DMS114 treated with DMSO at 0.1 percent for 48 hours (cell line): ENCODE data around the gene METTL25.

Source experiments
- DNase-seq: peaks from one replicate; lab custom pipeline; 2025; ENCODE audit not compliant: unreplicated experiment; lab: John Stamatoyannopoulos, UW

METTL25 gene

DNA sequence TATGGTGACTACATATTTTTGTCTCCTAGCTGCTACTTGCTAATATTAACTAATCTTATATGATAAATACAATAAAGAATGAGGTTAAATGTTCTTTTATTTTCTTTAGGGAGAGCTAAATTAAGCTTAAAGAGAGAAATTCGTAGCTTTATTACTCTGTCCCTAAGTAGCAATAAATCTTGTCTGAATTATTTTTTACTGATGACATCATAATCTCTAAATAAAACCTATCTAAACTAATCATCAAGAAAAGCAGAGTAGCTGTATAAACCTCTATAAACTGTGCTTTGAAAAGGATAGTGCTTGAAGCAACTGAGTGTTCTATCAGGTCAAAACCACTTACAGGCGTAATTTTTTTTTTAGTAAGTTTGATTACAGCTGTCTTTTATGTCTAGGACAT, 42.5 kb downstream of the METTL25 start:
- DNase-seq, result no peak

- no peak for DNase-seq
Measured at GRCh38 chr12:82406651-82407050, 48.3 kb downstream of the METTL25 start.

- DNase-seq, result no peak
Measured at GRCh38 chr12:82407481-82407880, 49.2 kb downstream of the METTL25 start.

DNA sequence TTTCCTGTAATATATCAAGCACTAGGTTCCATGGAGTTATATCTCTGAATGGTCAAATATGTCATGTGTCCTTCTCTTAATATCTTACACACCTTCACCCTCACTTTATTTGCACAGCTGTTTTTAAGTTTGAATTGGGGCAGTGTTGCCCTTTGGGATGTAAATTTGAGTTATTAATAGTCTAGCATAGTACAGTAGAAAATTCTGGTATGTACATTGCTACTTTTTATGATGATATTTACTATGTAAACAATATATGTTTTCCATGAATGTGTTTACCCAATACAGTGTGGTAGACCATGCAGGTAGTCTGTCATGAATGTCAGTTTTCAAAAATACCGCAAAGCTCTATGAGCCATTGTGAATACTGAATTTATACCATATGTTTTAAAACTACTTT, 50.5 kb downstream of the METTL25 start:
- no peak for DNase-seq

GRCh38 chr12:82411546-82412230, 53.4 kb downstream of the METTL25 start:
- DNase-seq, result no peak

DNA sequence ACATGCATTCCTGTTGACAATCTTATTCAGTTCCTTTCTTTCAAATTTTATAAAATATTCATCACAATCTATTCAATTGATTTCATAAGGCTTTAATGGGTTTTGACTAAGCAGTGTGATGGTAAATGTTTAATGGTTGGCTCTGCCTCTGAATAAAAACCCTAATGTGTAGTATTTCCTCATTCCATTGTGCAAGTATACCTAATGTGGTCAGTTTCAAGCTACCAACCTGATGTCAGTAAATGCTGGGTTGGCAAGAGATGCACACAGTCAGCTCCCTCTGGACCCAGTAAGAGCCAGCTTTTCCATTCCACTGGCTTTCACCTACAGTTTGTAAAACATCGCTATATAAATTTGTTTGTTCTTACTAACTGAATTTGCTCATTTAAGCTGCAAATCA, 53.9 kb downstream of the METTL25 start:
- DNase-seq, result no peak

GRCh38 chr12:82414044-82414443, 55.7 kb downstream of the METTL25 start:
- no peak for DNase-seq

GRCh38 chr12:82414926-82415325, 56.6 kb downstream of the METTL25 start:
- DNase-seq, result no peak

DNA sequence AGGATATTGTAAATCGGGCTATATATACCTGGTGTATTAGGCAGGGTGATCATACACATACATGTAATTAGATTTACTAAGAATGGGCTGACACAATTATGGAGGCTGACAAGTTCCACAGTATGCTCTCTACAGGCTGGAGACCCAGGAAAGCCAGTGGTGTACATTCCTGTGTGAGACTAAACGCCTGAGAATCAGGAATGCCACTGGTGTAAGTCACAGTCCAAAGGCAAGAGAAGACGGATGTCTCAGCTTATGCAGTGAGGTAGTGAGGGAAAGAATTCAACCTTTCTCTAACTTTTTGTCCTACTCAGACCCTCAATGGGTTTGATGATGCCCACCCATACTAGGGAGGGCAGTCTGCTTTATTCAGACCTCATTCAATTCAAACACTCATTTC, 57.1 kb downstream of the METTL25 start:
- no peak for DNase-seq

GRCh38 chr12:82425241-82425640, 66.9 kb downstream of the METTL25 start:
- no peak for DNase-seq

DNA sequence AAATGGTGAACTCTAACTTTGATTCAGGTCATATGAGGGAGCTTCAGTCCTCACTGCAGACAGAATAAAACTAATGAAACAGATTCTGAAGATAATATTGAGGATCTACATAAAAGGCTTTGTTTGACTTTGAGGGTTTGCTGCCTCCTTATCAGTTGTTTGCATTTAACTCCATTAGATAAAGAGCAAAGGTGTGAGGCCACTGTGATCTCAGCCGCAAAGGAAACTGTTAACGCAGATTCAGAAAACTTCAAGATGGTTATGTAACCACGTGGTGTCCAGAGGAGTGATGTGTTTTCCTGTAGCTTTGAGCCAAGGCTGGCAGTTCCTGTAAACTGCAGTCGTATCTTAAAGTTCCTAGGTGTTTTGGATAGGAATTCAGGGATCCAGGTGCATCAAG, 67.8 kb downstream of the METTL25 start:
- DNase-seq, result no peak

- DNase-seq, result no peak
Measured at GRCh38 chr12:82426586-82426985, 68.3 kb downstream of the METTL25 start.

DNA sequence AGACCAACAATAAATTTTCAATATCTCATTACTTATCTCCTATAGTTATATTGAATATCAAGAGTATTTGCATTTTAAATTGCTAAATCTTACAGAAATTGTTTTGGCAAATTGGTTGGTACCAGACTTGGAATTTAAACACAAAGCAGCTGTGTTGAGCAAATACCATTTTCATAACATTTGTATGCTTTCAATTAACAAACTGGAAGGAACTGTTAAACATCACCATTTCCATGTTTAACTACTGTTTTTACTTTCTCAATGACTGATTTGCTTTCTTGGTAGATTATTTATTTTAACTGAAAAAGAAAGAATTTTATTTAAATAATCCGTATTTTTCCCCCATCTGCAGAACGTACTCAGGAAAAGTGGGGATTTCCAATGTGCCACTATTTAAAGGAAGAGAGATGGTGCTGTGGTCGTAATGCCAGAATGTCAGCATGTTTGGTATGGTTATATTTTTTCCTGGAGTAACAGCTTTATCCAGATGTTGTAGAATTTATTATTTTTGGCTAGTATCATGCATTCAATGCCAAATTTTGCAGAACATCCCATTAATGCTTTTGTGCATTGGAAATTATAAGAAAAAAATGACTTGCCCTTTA, 72.3 kb downstream of the METTL25 start:
- no peak for DNase-seq

- no peak for DNase-seq
Measured at GRCh38 chr12:82434392-82434911, 76.1 kb downstream of the METTL25 start.

DNA sequence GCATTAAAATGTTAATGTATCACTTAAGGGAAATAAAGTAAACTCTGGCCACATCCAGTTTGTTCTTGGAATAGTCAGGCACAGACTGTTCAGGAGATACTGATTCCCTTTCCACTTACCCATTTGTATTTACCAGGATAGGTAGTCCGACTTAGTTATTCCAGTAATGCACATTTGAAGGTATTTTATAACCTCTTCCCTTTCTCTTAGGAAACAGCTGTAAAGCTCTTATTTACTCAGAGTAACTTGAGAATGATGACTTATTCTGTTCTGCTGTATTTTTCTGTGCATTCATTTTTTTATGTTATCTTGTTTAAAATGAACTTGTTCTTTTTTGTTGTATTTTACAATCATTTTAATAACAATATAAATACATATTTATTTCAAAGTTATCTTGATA, 78.0 kb downstream of the METTL25 start:
- no peak for DNase-seq

DNA sequence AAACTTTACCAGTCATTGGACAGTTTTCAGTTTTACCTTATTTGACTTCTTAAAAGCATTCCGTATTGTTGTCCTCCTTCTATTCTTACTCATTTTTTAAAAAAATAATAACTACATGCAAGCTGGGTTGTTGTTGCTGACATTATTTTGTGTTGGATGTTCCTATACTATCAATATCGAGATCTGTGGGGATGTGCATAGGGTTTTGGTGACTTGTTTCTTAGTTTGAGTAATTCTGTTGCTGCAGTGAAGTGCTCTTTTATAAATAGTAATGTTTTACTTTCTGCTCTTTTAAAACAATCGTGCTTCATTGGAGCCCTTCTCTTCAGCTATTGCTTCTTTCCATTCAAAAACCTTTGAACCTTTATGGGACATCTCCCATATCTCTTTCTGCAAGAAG, 79.4 kb downstream of the METTL25 start:
- DNase-seq, result no peak

DNA sequence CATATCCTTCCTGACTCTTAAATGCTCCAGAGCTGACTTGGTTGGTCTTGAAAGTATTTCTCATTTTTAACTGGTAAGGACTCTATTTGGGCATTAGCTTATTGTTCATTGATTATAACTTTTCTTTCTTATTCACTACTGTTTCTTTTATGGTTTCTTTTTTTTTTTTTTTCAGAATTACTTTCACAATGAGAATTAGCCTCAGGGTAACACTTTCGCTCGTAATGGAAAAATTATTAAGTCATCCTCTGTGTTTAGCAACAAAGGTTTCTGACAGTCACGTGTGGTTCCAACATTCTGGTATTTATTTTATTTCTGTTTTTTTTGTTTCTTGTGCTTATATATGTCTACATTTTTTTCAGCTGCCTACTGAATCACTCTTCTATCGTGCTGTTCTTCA, 80.0 kb downstream of the METTL25 start:
- no peak for DNase-seq

GRCh38 chr12:82440885-82441284, 82.6 kb downstream of the METTL25 start:
- DNase-seq, result no peak

GRCh38 chr12:82448911-82449578, 90.7 kb downstream of the METTL25 start:
- DNase-seq, result no peak

GRCh38 chr12:82456633-82457032, 98.3 kb downstream of the METTL25 start:
- no peak for DNase-seq

GRCh38 chr12:82458101-82458500, 99.8 kb downstream of the METTL25 start:
- DNase-seq, result no peak

- DNase-seq, result no peak
Measured at GRCh38 chr12:82461393-82461792, 103.1 kb downstream of the METTL25 start.
